ENCODE results near the gene RPL15.

The RPL15 gene

DNA sequence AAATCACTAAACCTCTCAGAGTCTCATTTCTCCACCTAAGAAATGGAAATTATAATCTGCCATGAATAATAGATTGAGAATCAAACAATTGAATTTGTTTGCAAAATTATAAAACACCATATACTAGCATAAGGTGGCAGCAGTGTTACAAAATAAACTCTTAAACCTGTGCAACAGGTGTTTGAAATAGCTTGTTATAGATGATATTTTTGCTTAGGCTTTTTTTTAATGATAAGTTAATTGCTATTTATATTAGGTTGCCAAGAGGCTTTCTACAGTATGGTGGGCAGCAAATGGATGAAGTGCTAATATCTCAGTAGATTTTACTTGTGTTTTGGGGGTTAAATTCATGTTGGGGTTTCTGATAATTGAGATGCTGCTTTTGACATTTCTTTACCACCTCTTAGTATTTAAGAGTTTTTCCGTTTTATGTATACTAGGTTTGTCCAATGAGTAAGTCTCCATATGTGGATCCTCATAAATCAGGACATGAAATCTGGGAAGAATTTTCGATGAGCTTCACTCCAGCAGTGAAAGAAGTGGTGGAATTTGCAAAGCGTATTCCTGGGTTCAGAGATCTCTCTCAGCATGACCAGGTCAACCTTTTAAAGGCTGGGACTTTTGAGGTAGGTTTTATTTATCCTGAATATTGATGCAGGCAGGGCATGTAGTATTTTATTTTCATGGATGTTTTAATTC lies 47.8 kb downstream of the RPL15 start:
- no peak for DNase-seq

DNA sequence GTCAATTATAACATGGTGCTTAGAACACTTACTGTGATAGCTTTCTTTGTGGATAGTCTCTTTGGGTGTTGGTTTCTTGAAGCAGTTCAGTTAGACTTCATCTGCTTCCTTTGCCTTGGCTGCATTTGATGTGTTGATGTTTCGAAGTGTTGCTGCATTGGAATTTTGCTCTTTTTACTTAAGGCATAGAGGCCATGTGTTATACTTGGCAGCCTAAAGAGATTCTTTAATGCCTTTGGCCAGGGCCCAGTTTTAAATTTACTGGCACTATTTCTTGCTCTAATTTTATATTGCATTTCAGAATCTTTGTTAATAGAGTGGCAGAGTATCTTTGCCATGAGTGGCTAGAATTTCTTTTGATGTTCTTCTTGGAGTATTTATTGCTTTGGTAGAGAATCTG lies 49.4 kb downstream of the RPL15 start:
- DNase-seq: no peak

DNA sequence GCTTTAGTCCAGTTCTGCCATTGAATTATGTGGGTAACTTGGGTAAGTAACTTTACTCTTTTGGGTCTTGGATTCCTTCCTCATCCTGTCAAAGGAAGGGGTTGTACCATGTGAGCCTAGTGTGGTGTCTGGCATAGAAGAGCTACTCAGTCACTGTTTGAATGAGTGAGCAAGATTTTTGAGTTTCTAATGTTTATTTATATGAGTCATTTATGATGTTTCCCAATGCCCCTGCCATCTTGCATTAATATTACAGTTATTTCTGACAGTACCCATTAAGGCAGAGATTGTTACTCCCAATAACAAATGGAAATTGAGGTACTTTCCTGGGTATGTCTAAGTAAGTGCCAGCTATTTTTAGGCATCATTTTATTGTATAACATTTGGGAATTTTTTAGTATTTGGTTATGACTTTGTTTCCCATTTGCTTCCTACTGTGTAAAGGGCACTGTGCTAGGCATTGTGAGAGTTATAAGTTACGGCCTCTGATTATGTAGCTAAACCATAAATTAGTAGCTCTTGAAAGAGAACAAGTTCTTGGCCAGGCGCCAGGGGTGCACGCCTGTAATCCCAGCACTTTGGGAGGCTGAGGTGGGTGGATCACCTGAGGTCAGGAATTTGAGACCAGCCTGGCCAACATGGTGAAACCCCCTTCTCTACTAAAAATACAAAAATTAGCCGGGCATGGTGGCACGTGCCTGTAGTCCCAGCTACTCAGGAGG lies 51.7 kb downstream of the RPL15 start:
- DNase-seq: no peak

DNA sequence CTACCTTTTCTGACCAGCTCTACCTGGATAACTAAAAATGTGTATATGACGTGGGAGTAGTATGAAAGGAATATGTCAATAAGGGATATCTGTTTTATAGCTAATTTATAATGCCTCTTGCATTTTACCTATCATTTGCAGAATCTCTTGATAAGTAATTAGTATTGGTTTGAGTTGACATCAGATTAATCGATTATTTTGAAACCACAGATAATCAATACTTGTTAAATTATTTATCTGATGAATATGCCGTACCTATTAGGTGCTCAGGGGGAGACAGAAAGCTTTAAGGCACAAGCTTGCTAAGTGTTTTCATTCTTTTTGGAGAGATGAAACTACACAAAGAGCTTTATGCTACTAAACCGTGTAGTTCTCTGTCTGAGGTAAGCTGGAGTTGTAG lies 52.5 kb downstream of the RPL15 start:
- DNase-seq: no peak
